WTC11 (cell line): ENCODE data around the gene ELOF1. TPM values are rescaled to one million over a fixed set of nuclear protein-coding genes. Genes with fewer than 3 reads are reported as not detected.

Source experiments
- ARID4B ChIP-seq: sonication (generic); formaldehyde crosslinking; IDR thresholded peaks from 2 replicates; pipeline ENCODE4 v1.8.0; 2023; ENCODE audit warnings: missing genetic modification reagents, mild to moderate bottlenecking, borderline replicate concordance
- ATF1 ChIP-seq: sonication (generic); formaldehyde crosslinking; IDR thresholded peaks from 2 replicates; pipeline ENCODE4 v1.8.1; 2023; ENCODE audit warnings: mild to moderate bottlenecking, moderate library complexity, missing genetic modification reagents
- E2F1 ChIP-seq: sonication (generic); formaldehyde crosslinking; IDR thresholded peaks from 2 replicates; pipeline ENCODE4 v1.8.0; 2022; ENCODE audit warnings: mild to moderate bottlenecking, missing genetic modification reagents
- E2F5 ChIP-seq: sonication (generic); formaldehyde crosslinking; IDR thresholded peaks from 2 replicates; pipeline ENCODE4 v1.8.1; 2022; ENCODE audit warnings: mild to moderate bottlenecking, moderate library complexity, missing genetic modification reagents
- ELF4 ChIP-seq: sonication (generic); formaldehyde crosslinking; IDR thresholded peaks from 2 replicates; pipeline ENCODE4 v1.8.1; 2022; ENCODE audit warnings: low read depth, mild to moderate bottlenecking, moderate library complexity, missing genetic modification reagents
- EMX1 ChIP-seq: fragments of 250-450 bp; sonication (Bioruptor Pico); IDR thresholded peaks from 2 replicates; pipeline ENCODE4 v1.8.0; 2021; ENCODE audit warnings: mild to moderate bottlenecking
- ERG ChIP-seq: fragments of 250-450 bp; sonication (Bioruptor Pico); IDR thresholded peaks from 2 replicates; pipeline ENCODE4 v1.8.0; 2021; ENCODE audit warnings: mild to moderate bottlenecking
- ETV6 ChIP-seq: sonication (generic); formaldehyde crosslinking; IDR thresholded peaks from 2 replicates; pipeline ENCODE4 v1.8.1; 2022; ENCODE audit warnings: mild to moderate bottlenecking, missing genetic modification reagents
- FOXK1 ChIP-seq: sonication (generic); formaldehyde crosslinking; IDR thresholded peaks from 2 replicates; pipeline ENCODE4 v1.8.0; 2022; ENCODE audit warnings: mild to moderate bottlenecking, moderate library complexity, missing genetic modification reagents
- FOXP4 ChIP-seq: sonication (generic); formaldehyde crosslinking; IDR thresholded peaks from 2 replicates; pipeline ENCODE4 v1.8.0; 2022; ENCODE audit warnings: mild to moderate bottlenecking, missing genetic modification reagents
- IRF2 ChIP-seq: sonication (generic); formaldehyde crosslinking; IDR thresholded peaks from 2 replicates; pipeline ENCODE4 v1.8.0; 2022; ENCODE audit warnings: low read depth, missing genetic modification reagents, borderline replicate concordance
- MXD4 ChIP-seq: fragments of 250-450 bp; sonication (Bioruptor Pico); IDR thresholded peaks from 2 replicates; pipeline ENCODE4 v1.8.0; 2021; ENCODE audit warnings: mild to moderate bottlenecking, moderate library complexity, borderline replicate concordance
- MYBL2 ChIP-seq: sonication (generic); formaldehyde crosslinking; IDR thresholded peaks from 2 replicates; pipeline ENCODE4 v1.8.1; 2023; ENCODE audit warnings: mild to moderate bottlenecking, moderate library complexity, missing genetic modification reagents
- OVOL2 ChIP-seq: fragments of 250-450 bp; sonication (Bioruptor Pico); IDR thresholded peaks from 2 replicates; pipeline ENCODE4 v1.9.0; 2021; ENCODE audit warnings: mild to moderate bottlenecking, borderline replicate concordance
- PRRX2 ChIP-seq: fragments of 250-450 bp; sonication (Bioruptor Pico); IDR thresholded peaks from 2 replicates; pipeline ENCODE4 v1.8.0; 2021; ENCODE audit warnings: mild to moderate bottlenecking
- RORB ChIP-seq: fragments of 250-450 bp; sonication (Bioruptor Pico); IDR thresholded peaks from 2 replicates; pipeline ENCODE4 v1.9.0; 2021; ENCODE audit warnings: mild to moderate bottlenecking
- SOX15 ChIP-seq: fragments of 250-450 bp; sonication (Bioruptor Pico); IDR thresholded peaks from 2 replicates; pipeline ENCODE4 v1.9.0; 2021; ENCODE audit warnings: mild to moderate bottlenecking
- TEAD4 ChIP-seq: sonication (generic); formaldehyde crosslinking; IDR thresholded peaks from 2 replicates; pipeline ENCODE4 v1.8.0; 2022; ENCODE audit warnings: mild to moderate bottlenecking, missing genetic modification reagents
- TP53 ChIP-seq: sonication (generic); formaldehyde crosslinking; IDR thresholded peaks from 2 replicates; pipeline ENCODE4 v1.8.1; 2023; ENCODE audit warnings: mild to moderate bottlenecking, missing genetic modification reagents
- USF2 ChIP-seq: sonication (generic); formaldehyde crosslinking; IDR thresholded peaks from 2 replicates; pipeline ENCODE4 v1.8.1; 2023; ENCODE audit warnings: mild to moderate bottlenecking, missing genetic modification reagents, moderate library complexity
- ZNF219 ChIP-seq: sonication (generic); formaldehyde crosslinking; IDR thresholded peaks from 2 replicates; pipeline ENCODE4 v1.8.0; 2023; ENCODE audit warnings: missing genetic modification reagents, mild to moderate bottlenecking, borderline replicate concordance
- ZNF281 ChIP-seq: sonication (generic); formaldehyde crosslinking; IDR thresholded peaks from 2 replicates; pipeline ENCODE4 v1.8.0; 2023; ENCODE audit warnings: mild to moderate bottlenecking, missing genetic modification reagents
- ZNF396 ChIP-seq: fragments of 250-450 bp; sonication (Bioruptor Pico); IDR thresholded peaks from 2 replicates; pipeline ENCODE4 v1.8.0; 2021; ENCODE audit warnings: mild to moderate bottlenecking, moderate library complexity, borderline replicate concordance
- ZNF423 ChIP-seq: fragments of 250-450 bp; sonication (Bioruptor Pico); IDR thresholded peaks from 2 replicates; pipeline ENCODE4 v2.1.2; 2022; ENCODE audit warnings: mild to moderate bottlenecking, moderate library complexity
- ZNF512 ChIP-seq: sonication (generic); formaldehyde crosslinking; IDR thresholded peaks from 2 replicates; pipeline ENCODE4 v1.8.1; 2022; ENCODE audit warnings: missing genetic modification reagents, borderline replicate concordance
- total RNA-seq: library from RNA; stranded (reverse); gene quantifications from 3 replicates; pipeline ENCODE4 v1.2.3, GENCODE V29; 2021

Gene ELOF1
- total RNA-seq, 1 experiment from 2014 or later: 86.0 TPM

GRCh38 chr19:11505504-11506100, 53.4 kb downstream of the ELOF1 start, which contains the start of gene ZNF653 (continued):
- TF ChIP-seq IRF2 (no peak), ZNF396 (no peak), FOXK1 (CRISPR knock-in tag) (peak; percentile 55), E2F5 (CRISPR knock-in tag) (no peak), TEAD4 (CRISPR knock-in tag) (no peak), FOXP4 (CRISPR knock-in tag) (peak; percentile 77), ELF4 (CRISPR knock-in tag) (no peak), ETV6 (CRISPR knock-in tag) (peak; percentile 47; the same call in 1 of the 2 replicates), MXD4 (CRISPR knock-in tag) (no peak), ZNF423 (CRISPR knock-in tag) (no peak), MYBL2 (CRISPR knock-in tag) (peak; percentile 48; the same call in 1 of the 2 replicates), USF2 (CRISPR knock-in tag) (peak; percentile 18; the same call in 1 of the 2 replicates), ERG (CRISPR knock-in tag) (peak; percentile 48; the same call in 1 of the 2 replicates), PRRX2 (CRISPR knock-in tag) (peak; percentile 40; the same call in 1 of the 2 replicates), ARID4B (CRISPR knock-in tag) (no peak), ZNF219 (CRISPR knock-in tag) (no peak), RORB (CRISPR knock-in tag) (no peak), TP53 (CRISPR knock-in tag) (no peak), E2F1 (CRISPR knock-in tag) (no peak), SOX15 (CRISPR knock-in tag) (no peak), ZNF281 (no peak), OVOL2 (CRISPR knock-in tag) (no peak), ATF1 (CRISPR knock-in tag) (peak; percentile 84; the same call in 1 of the 2 replicates), EMX1 (CRISPR knock-in tag) (peak; percentile 71), ZNF512 (no peak)
